Neural cell (in vitro differentiated cells): ENCODE measurements around the gene EHD4. TPM values are rescaled to one million over a fixed set of nuclear protein-coding genes. Genes with fewer than 3 reads are reported as not detected.

Experiments
- H2AFZ ChIP-seq: fragments of 200-600, 300-800 bp; sonication (generic), shearing (Covaris generic); 2 replicates; pipeline ENCODE4 v1.6.0; 2014; ENCODE audit warnings: low read depth, mild to moderate bottlenecking, antibody characterized with exemption, low read length, moderate library complexity
- H3F3A ChIP-seq: fragments of 200-600 bp; shearing (Covaris generic); 2 replicates; pipeline ENCODE4 v1.6.1; 2016; ENCODE audit warnings: mild to moderate bottlenecking, moderate library complexity, mixed read lengths, antibody characterized with exemption, low read length; ENCODE audit not compliant: insufficient read depth, poor library complexity, severe bottlenecking
- H3K27ac ChIP-seq: fragments of 200-600, 300-800 bp; sonication (generic), shearing (Covaris generic); 2 replicates; pipeline ENCODE4 v1.5.1; 2014; ENCODE audit warnings: mild to moderate bottlenecking, low read length, moderate library complexity
- H3K27me3 ChIP-seq: fragments of 300-800, 200-600 bp; sonication (generic), shearing (Covaris generic); 2 replicates; pipeline ENCODE4 v1.6.0; 2014; ENCODE audit warnings: mild to moderate bottlenecking, low read depth, low read length, moderate library complexity; ENCODE audit not compliant: insufficient read depth
- H3K36me3 ChIP-seq: fragments of 300-800, 200-600 bp; sonication (generic), shearing (Covaris generic); 2 replicates; pipeline ENCODE4 v1.5.1; 2014; ENCODE audit warnings: mild to moderate bottlenecking, antibody characterized with exemption, low read length, moderate library complexity; ENCODE audit not compliant: insufficient read depth
- H3K4me2 ChIP-seq: fragments of 300-800, 200-600 bp; sonication (generic), shearing (Covaris generic); 2 replicates; pipeline ENCODE4 v1.6.0; 2014; ENCODE audit warnings: mild to moderate bottlenecking, low read length
- H3K4me3 ChIP-seq: fragments of 300-800, 200-600 bp; sonication (generic), shearing (Covaris generic); 2 replicates; pipeline ENCODE4 v1.5.1; 2014; ENCODE audit warnings: mild to moderate bottlenecking, low read length, moderate library complexity
- H3K79me2 ChIP-seq: fragments of 200-600 bp; shearing (Covaris generic); replicated peaks from 2 replicates; pipeline ENCODE4 v1.6.0; 2014; ENCODE audit warnings: mild to moderate bottlenecking, low read length, moderate library complexity; ENCODE audit not compliant: insufficient read depth
- H3K9ac ChIP-seq: fragments of 300-800, 200-600 bp; sonication (generic), shearing (Covaris generic); 2 replicates; pipeline ENCODE4 v1.6.1; 2016; ENCODE audit warnings: mild to moderate bottlenecking, low read length, mixed read lengths
- H3K9me2 ChIP-seq: fragments of 200-600 bp; shearing (Covaris generic); 2 replicates; pipeline ENCODE4 v1.6.1; 2016; ENCODE audit warnings: mild to moderate bottlenecking, low read length, mixed read lengths; ENCODE audit not compliant: insufficient read depth
- H3K9me3 ChIP-seq: fragments of 200-600, 300-800 bp; sonication (generic), shearing (Covaris generic); 2 replicates; pipeline ENCODE4 v1.6.1; 2016; ENCODE audit warnings: mild to moderate bottlenecking, mixed run types, low read length, moderate library complexity, mixed read lengths
- H4K20me1 ChIP-seq: fragments of 200-600 bp; shearing (Covaris generic); 2 replicates; pipeline ENCODE4 v1.6.1; 2016; ENCODE audit warnings: mild to moderate bottlenecking, mixed run types; ENCODE audit not compliant: insufficient read depth
- EP300 ChIP-seq: fragments of 450-650 bp; conservative IDR thresholded peaks from 2 replicates; pipeline ENCODE4 v1.6.1; 2014; ENCODE audit warnings: antibody characterized with exemption, mild to moderate bottlenecking, moderate library complexity; ENCODE audit not compliant: poor library complexity, severe bottlenecking
- EZH2 ChIP-seq: fragments of 200-600, 300-800 bp; shearing (Covaris generic), sonication (generic); IDR thresholded peaks from 2 replicates; pipeline ENCODE4 v1.6.1; 2014; ENCODE audit warnings: antibody characterized with exemption, low read length, borderline replicate concordance, mild to moderate bottlenecking; ENCODE audit not compliant: insufficient read depth, poor library complexity, severe bottlenecking
- MXI1 ChIP-seq: fragments of 450-650 bp; conservative IDR thresholded peaks from 2 replicates; pipeline ENCODE4 v1.6.1; 2014; ENCODE audit warnings: antibody characterized with exemption, mild to moderate bottlenecking; ENCODE audit not compliant: poor library complexity, severe bottlenecking
- POLR2AphosphoS5 ChIP-seq: IDR thresholded peaks from 2 replicates; pipeline ENCODE4 v1.6.1; 2012
- RAD21 ChIP-seq: fragments of 450-650 bp; conservative IDR thresholded peaks from 2 replicates; pipeline ENCODE4 v1.6.1; 2014; ENCODE audit warnings: antibody characterized with exemption, mild to moderate bottlenecking, moderate library complexity
- REST ChIP-seq: IDR thresholded peaks from 2 replicates; pipeline ENCODE4 v1.6.1; 2012; ENCODE audit warnings: borderline replicate concordance
- SMC3 ChIP-seq: fragments of 450-650 bp; conservative IDR thresholded peaks from 2 replicates; pipeline ENCODE4 v1.6.1; 2014; ENCODE audit warnings: antibody characterized with exemption, mild to moderate bottlenecking, moderate library complexity; ENCODE audit not compliant: poor library complexity
- TAF1 ChIP-seq: IDR thresholded peaks from 2 replicates; pipeline ENCODE4 v1.6.1; 2012; ENCODE audit warnings: low read depth
- polyA plus RNA-seq: library from polyadenylated mRNA; depleted of rRNA; stranded (reverse); fragments of >200 nt; gene quantifications from 2 replicates; pipeline ENCODE4 v1.2.3, GENCODE V29; 2014
- TF ChIP-seq, protein P1 (sequence below): fragments of 450-650 bp; IDR thresholded peaks from 2 replicates; pipeline ENCODE4 v1.5.1; 2014; ENCODE audit warnings: antibody characterized with exemption, mild to moderate bottlenecking, moderate library complexity; ENCODE audit not compliant: poor library complexity, severe bottlenecking

The EHD4 gene
- polyA plus RNA-seq, 1 donor from 2014 or later = 0.09 TPM

- Histone ChIP-seq H3F3A (no peaks in the 10 kb centered on the region), H3K9me3 (no peaks in the 10 kb centered on the region), H3K27me3 (no peaks in the 10 kb centered on the region), H3K9me2 (no peaks in the 10 kb centered on the region), H3K79me2 (no peaks in the 10 kb centered on the region), H3K9ac (no peak overlapping the region), H3K4me3 (no peak overlapping the region), H4K20me1 (no peaks in the 10 kb centered on the region), H3K27ac (no peak overlapping the region), H3K4me2 (no peak overlapping the region), H3K36me3 (no peaks in the 10 kb centered on the region), H2AFZ (no peak overlapping the region)
- TF ChIP-seq TAF1 (no peak), RAD21 (no peak), MXI1 (no peak), REST (no peak), POLR2AphosphoS5 (no peak), EZH2 (no peak), SMC3 (no peak), EP300 (no peak)
- TF ChIP-seq, protein P1, sequence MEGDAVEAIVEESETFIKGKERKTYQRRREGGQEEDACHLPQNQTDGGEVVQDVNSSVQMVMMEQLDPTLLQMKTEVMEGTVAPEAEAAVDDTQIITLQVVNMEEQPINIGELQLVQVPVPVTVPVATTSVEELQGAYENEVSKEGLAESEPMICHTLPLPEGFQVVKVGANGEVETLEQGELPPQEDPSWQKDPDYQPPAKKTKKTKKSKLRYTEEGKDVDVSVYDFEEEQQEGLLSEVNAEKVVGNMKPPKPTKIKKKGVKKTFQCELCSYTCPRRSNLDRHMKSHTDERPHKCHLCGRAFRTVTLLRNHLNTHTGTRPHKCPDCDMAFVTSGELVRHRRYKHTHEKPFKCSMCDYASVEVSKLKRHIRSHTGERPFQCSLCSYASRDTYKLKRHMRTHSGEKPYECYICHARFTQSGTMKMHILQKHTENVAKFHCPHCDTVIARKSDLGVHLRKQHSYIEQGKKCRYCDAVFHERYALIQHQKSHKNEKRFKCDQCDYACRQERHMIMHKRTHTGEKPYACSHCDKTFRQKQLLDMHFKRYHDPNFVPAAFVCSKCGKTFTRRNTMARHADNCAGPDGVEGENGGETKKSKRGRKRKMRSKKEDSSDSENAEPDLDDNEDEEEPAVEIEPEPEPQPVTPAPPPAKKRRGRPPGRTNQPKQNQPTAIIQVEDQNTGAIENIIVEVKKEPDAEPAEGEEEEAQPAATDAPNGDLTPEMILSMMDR = no peak
Observed at GRCh38 chr15:41950489-41950888, 21.9 kb downstream of the EHD4 start.

- no peaks in the 10 kb centered on the region for H4K20me1 ChIP-seq
- H3K4me2 ChIP-seq = no peak overlapping the region
- no peaks in the 10 kb centered on the region for H3K36me3 ChIP-seq
- TF ChIP-seq TAF1 (no peak), POLR2AphosphoS5 (no peak), MXI1 (no peak), RAD21 (no peak), REST (no peak), EZH2 (no peak), SMC3 (no peak), EP300 (no peak)
- TF ChIP-seq, protein P1 = no peak
- no peak overlapping the region for H2AFZ ChIP-seq
- no peak overlapping the region for H3K9ac ChIP-seq
- no peaks in the 10 kb centered on the region for H3F3A ChIP-seq
- no peaks in the 10 kb centered on the region for H3K79me2 ChIP-seq
- H3K4me3 ChIP-seq = no peak overlapping the region
- H3K9me2 ChIP-seq = no peaks in the 10 kb centered on the region
- no peaks in the 10 kb centered on the region for H3K27me3 ChIP-seq
- no peak overlapping the region for H3K27ac ChIP-seq
- no peaks in the 10 kb centered on the region for H3K9me3 ChIP-seq
Observed at GRCh38 chr15:41950127-41950483, 22.3 kb downstream of the EHD4 start.
